Anterior cingulate cortex (tissue), 58 donors: ENCODE results near the gene IL24.
"Not testable (repeated sequence)": the region's sequence is repeated elsewhere in the genome, so short reads cannot be mapped to it uniquely, and the experiment has no call there.

ENCODE experiments used
- DNase-seq, 58 donors: peaks; one replicate each; lab custom pipeline; 2025; lab: John Stamatoyannopoulos, UW

The IL24 gene, protein sequence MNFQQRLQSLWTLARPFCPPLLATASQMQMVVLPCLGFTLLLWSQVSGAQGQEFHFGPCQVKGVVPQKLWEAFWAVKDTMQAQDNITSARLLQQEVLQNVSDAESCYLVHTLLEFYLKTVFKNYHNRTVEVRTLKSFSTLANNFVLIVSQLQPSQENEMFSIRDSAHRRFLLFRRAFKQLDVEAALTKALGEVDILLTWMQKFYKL

DNA sequence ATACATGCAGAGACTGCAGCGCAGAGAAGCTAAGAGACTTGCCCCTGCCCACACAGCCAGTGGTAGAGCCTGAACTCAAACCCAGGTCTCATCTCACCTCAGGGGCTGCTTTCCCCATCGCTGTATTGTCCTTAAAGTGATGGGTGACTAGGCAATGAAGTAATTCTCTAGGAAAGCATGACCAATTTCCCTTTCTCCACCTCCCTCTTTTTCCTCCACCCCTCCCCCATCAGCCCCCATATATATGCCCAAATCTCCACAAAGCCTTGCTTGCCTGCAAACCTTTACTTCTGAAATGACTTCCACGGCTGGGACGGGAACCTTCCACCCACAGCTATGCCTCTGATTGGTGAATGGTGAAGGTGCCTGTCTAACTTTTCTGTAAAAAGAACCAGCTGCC, at the start of gene IL24:
TSS of gene IL24 (plus strand) at position 269 of the 400 bp plus-strand sequence. CDS start 390 bp downstream, outside the sequence.
- DNase-seq = no peak

GRCh38 chr1:206847946-206848345, 49.3 kb upstream of the IL24 start:
- DNase-seq = no peak

DNA sequence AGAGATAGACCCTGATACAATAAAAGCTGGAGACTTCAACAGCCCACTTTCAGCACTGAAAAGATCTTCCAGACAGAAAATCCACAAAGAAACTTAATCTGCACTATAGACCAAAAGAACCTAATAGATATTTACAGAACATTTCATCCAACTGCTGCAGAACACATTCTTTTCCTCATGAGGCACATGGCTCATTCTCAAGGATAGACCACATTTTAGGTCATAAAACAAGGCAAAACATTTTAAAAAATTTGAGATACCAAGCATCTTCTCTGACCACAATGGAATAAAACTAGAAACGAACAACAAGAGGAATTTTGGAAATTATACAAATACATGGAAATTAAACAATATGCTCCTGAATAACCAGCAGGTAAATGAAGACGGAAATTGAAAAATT, 46.8 kb upstream of the IL24 start:
- no peak for DNase-seq

GRCh38 chr1:206851341-206852010, 45.8 kb upstream of the IL24 start:
- DNase-seq = no peak

DNA sequence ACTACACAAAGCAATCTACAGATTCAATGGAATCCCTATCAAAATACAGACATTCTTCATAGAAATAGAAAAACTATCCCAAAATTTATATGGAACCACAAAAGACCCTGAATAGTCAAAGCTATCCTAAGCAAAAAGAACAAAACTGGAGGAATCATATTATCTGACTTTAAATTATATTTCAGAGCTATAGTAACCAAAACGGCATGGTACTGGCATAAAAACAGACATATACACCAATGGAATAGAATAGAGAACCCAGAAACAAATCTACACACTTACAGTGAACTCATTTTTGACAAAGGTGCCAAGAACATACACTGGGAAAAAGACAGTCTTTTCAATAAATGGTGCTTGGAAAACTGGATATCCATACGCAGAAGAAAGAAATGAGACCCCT, 44.6 kb upstream of the IL24 start:
- not testable (repeated sequence) for DNase-seq

- DNase-seq = not testable (repeated sequence)
These were observed 43.5 kb upstream of the IL24 start for GRCh38 chr1:206853696-206854095.

DNA sequence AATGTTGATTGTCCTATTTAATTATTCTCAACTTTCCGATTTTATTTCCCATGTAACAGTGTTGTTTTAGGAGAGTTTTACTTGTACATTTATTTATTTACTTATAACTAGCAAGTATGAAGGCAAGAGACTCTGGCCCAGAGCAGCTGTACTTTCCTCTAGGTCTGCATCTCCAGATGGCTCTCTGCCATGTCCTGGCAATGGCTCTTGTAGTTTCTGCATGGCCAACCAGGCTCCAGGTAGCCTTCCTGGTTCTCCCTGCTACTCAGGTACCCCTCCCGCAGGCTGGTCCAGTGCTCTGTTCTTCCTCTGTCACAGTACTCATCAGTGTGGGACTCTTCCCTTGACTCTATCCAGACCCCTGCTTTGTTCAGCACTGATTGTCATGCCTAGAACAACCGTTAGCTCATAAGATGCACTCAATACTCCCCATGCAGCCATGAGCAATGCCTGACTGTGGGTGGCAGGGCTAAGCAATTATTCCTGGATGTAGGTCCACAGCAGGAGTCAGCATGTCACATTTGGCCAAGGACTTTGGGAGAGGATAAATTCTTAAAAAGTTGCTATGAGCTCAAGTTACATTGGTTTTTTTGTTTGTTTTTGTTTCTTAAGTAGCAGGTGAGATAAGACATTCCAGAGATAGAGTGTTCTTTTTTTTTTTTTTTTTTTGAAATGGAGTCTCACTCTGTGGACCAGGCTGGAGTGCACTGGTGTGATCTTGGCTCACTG, 42.7 kb upstream of the IL24 start:
- DNase-seq = no peak

DNA sequence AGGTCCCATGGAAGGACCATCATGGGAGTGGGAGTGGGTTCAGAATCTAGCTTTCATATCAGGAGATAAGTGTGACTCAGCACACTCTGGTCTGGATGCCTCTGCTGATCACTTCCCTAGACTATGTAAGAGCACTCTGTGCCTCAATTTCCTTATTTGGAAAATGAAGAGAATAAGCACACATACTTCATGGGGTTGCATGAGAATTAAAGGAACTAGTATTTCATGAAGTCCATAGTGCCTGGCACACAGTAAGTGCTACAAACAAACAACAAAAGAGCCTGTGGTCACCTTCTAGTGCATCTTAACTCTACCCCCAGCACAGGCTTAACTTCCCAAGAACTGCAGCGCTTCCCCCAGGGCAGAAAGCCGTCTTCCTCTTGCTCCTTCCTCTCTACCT, 41.4 kb upstream of the IL24 start:
- DNase-seq = no peak

DNA sequence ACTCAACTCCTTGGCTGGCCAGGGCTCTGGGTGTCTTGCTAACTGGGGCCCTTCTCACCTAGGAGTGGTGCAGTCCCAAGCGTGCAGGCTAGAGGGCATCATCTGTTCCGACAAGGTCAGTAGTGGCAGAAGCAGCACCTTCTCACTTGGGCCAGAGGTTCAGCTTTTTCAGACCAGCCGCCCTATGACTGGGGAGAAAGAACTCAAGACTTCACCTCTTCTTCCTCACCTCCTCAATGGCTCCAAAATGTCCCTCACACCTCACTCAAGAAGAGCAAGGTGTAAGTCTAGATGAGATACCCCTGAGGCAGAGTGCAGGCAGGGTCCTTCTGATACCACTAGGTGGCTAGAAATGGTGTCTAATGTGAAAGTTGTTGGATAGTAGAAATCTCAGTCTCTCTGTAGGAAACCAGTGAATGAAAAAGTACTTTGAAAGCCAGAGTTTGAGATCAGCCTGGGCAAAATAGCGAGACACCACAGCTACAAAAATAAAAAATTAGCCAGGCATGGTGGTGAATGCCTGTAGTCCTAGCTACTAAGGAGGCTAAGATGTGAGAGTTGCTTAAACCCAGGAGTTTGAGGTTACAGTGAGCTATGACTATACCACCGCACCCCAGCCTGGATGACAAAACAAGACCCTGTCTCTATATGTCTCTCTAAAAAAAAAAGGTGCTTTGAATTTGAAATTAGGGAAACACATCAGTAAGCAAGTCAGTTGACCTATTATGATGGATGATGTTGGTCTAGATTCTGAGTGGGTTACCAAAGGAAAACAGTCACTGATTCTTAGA, 40.4 kb upstream of the IL24 start:
- DNase-seq = no peak

DNA sequence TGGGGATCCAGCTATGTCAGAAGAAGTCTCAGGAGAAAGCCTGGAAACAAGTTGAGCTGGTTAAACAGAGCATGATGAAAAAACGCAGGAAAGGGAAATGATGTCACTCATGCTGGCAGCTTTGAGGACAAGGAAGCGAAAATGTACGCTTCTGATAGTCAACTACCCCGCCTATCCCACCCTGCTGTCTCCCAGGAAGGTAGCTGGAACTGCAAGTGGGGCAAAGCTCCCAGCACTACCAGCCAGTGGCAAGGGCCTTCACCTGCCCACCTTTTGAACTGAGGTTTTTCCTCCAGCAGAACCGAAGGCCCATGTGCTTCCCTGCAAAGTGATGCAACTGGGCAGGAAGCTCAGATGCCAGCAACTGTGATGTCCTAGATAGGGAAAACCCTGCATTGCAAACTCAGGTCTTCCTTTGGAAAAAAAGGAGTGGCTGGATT, 38.1 kb upstream of the IL24 start:
- DNase-seq = peak in 1 of 58 donors; percentile 3

DNA sequence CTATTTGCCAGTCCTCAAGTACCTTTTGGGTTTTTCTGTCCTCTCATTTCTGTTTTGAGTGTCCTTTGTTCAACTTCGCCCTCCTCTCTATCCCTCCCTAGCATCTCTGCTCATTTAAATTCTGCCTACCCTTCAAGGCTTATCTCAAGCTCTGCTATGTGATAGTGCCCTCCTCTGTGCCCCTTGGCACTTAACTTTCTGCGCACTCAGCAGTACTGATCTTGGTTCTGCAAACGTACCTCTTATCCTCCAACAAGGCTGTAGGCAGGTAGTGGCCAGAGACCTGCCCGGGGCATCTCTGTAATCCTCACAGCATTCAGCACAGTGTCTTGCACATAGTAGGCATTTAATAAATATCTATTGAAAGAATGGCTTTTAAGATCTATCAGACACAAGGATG, 37.1 kb upstream of the IL24 start:
- DNase-seq = no peak

DNA sequence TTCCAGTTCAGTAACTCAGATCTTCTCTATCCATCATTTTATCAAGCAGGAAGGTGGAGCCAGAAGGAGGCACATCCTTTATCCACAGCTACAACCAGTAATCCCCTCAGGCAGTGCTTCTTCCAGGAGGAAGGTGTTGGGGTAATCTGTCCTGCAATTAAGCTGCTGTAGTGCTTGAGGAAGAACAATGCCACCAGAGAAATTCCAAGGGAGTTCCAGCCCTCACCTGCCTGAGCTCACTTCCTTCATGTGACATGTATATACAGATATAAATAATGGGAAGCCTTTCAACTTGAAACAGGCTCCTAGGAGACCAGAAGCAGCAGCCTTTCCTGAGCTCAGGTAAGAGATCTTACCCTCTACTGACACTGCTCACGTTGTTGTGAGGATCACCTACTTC, 34.0 kb upstream of the IL24 start:
- no peak for DNase-seq

DNA sequence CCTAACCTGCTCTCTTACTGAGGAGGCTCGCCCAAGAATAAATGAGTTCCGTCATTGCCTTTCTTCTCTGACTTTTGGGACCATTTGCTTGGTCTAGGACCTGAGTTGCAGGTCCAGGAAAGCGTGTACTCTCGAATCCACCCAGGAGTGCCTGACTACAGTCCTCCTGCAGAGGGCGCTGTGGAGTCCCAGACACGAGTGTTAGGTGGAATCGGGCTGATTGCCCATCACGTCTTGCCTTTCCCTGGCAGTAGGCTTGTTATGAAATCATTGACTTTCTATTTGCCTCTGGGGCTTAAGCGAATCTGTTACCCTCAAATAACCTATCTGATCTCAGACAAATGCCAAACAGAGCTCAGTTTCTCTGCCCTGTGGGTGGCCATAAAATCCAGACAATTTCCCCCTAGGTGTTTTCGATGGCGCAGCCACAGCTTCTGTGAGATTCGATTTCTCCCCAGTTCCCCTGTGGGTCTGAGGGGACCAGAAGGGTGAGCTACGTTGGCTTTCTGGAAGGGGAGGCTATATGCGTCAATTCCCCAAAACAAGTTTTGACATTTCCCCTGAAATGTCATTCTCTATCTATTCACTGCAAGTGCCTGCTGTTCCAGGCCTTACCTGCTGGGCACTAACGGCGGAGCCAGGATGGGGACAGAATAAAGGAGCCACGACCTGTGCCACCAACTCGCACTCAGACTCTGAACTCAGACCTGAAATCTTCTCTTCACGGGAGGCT, 32.1 kb upstream of the IL24 start, which contains the start of gene IL20:
TSS of gene IL20 (plus strand) at position 685 of the 733 bp plus-strand sequence. CDS start 230 bp downstream, outside the sequence.
- DNase-seq = peak in 19 of 58 donors; percentile 3 to 47 (median 10)

DNA sequence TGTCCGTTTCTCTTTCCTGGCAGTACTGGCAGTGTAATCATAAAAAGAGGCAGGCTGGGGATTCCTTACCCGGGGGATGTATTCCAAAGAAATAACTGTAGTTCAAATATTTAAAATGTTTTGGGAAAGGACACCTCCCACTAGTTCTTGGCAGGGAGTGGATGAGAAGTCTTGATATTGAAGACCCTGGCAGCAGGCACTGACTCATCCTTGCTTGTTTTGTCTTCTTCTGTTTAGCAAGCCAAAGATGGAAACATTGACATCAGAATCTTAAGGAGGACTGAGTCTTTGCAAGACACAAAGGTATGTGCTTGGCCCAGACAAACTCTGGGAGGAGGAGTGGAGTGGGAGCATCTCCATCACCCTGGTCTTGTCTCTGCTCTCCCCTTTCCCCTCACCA, 31.2 kb upstream of the IL24 start:
- peak in 1 of 58 donors; percentile 4 for DNase-seq

GRCh38 chr1:206867239-206867638, 30.0 kb upstream of the IL24 start:
- DNase-seq = no peak

- no peak for DNase-seq
These were observed 29.5 kb upstream of the IL24 start for GRCh38 chr1:206867716-206868115.

DNA sequence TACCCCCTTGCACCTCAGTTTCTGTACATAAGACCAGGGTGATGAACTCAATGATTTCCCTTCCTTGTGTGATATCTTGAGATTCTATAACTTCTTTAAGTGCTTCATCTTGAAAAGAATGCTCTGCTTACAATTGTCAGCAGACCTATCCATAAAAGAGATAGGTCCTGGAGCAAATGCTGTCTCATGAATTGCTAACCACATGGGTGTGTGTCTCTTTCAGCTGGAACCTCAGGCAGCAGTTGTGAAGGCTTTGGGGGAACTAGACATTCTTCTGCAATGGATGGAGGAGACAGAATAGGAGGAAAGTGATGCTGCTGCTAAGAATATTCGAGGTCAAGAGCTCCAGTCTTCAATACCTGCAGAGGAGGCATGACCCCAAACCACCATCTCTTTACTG, 29.0 kb upstream of the IL24 start:
- DNase-seq = no peak

DNA sequence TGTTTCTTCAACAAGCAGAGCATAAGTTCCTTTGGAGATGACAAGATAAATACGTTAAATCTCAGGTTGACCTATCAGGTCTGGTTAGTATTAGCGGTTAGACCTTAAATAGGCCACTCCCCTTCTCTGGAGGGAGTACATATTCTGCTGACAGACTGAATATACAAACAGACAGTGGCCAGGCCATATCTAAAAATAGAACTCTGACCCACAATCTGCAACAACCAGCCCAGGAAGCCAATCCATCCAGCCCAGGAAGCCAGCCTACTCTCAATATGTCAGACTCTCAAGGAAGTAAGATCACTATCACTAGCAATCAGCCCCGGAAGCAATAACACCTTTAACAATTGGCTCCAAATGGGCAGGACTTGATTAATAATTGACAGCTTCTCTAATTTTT, 25.1 kb upstream of the IL24 start:
- no peak for DNase-seq

DNA sequence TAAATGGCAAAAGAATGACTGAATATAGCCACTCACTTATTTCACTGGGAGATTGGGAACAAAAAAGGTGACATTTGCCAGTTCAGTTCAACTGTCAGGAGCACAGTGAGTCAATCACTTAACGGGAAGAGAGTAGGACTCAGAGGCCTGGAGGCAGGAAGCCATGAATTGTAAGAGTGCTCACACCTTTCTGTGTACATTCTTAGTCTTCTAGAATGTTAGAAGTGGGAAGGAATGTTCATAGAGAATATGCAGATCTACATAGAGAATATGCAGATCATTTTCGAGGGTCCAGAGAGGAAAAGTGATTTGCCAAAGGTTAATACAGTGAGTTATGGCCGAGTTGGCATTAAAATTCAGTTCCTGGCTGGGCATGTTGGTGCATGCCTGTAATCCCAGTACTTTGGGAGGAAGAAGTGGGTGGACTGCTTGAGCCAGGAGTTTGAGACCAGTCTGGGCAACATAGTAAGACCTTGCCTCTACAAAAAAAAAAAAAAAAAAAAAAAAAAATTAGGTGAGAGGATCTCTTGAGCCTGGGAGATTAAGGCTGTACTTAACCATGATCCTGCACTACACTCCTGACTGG, 23.5 kb upstream of the IL24 start:
- no peak for DNase-seq
